SW 1271 (cell line): ENCODE measurements around the gene CYP4F2.
"Not testable (repeated sequence)": the region's sequence is repeated elsewhere in the genome, so short reads cannot be mapped to it uniquely, and the experiment has no call there.

ENCODE experiments used
- DNase-seq, 2 experiments: peaks; one replicate each; lab custom pipeline; 2025; lab: John Stamatoyannopoulos, UW

Gene CYP4F2, protein sequence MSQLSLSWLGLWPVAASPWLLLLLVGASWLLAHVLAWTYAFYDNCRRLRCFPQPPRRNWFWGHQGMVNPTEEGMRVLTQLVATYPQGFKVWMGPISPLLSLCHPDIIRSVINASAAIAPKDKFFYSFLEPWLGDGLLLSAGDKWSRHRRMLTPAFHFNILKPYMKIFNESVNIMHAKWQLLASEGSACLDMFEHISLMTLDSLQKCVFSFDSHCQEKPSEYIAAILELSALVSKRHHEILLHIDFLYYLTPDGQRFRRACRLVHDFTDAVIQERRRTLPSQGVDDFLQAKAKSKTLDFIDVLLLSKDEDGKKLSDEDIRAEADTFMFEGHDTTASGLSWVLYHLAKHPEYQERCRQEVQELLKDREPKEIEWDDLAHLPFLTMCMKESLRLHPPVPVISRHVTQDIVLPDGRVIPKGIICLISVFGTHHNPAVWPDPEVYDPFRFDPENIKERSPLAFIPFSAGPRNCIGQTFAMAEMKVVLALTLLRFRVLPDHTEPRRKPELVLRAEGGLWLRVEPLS

DNA sequence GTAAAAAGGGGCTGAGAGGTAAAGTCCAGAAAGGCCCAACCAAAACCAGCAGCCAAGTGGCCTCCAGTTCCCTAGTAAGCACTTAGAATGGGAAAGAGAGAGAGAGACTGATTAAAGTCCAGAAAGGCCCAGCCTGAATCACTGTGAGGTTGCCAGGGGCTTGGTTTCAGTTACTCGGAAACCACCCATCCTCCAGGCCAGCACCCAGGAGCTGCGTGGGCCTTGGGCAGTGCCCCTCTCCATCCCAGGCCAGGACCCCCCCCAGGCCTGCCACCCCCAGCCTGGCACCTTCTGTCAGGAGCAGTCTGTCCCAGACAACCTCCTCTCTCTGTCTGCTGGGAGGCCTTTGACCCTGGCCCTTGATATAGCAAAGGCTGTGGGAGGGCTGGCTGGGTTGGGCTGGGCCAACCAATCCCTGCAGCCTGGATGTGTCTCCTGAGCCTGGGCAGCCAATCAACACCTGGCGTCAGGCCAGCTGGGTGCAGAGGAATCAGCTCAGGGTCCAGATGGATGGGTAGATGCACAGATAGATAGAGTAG lies at the start of gene CYP4F2:
TSS of gene CYP4F2 (minus strand) at position 337 of the 539 bp plus-strand sequence. CDS start 463 bp downstream, outside the sequence.
- no peak for DNase-seq

- no peak for DNase-seq
Observed at GRCh38 chr19:15945301-15945700, 47.4 kb upstream of the CYP4F2 start.

GRCh38 chr19:15944401-15944800 lies 46.5 kb upstream of the CYP4F2 start:
- no peak for DNase-seq

GRCh38 chr19:15937771-15938170 lies 39.9 kb upstream of the CYP4F2 start:
- no peak for DNase-seq

- DNase-seq = no peak
Observed at GRCh38 chr19:15936950-15937349, 39.1 kb upstream of the CYP4F2 start.

DNA sequence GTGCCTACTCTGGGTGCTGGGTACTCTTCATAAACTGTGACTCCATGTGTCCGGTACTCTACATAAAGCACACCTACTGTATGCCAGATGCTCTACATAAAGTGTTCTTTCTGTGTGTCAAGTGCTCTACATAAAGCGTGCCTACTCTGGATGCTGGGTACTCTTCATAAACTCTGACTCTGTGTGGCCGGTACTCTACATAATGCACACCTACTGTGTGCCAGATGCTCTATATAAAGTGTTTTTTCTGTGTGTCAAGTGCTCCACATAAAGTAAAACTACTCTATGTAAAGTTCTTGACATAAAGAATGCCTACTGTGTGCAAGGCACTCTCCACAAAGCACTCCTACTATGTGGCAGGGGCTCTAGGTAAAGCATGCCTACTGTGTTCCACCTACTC lies 38.3 kb upstream of the CYP4F2 start:
- no peak for DNase-seq

DNA sequence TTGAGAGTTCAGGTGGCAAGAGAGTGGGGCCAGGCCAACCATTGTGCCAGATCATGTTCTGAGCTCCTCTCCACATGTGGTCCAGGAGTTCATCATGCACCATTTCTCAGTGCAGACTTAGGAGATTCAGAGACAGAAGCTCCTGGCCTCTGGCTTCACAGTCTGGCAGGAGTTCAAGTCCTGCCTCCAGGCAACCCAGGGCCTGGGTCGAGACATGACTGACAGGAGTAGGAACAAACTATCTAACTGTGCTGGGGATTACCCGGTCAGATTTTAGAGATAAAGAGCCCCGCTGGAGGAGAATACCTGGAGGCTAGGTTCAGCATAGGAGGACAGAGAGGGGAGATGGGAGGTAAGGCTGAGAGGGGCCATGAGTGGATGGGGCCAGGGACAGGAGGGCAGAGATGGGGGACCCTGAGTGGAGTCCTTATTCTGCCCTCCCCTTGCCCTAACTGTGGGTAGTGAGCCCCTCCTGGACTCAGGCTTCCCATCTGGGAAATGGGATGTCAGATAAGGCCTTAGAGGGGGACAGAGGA lies 37.4 kb upstream of the CYP4F2 start:
- no peak for DNase-seq

- DNase-seq = peak in 1 of 2 experiments; percentile 7
Observed at GRCh38 chr19:15934332-15935078, 36.6 kb upstream of the CYP4F2 start, which contains the start of gene CYP4F11. CYP4F11 (minus strand) TSS chr19:15934529; CDS start chr19:15934408, 121 bp downstream.

DNA sequence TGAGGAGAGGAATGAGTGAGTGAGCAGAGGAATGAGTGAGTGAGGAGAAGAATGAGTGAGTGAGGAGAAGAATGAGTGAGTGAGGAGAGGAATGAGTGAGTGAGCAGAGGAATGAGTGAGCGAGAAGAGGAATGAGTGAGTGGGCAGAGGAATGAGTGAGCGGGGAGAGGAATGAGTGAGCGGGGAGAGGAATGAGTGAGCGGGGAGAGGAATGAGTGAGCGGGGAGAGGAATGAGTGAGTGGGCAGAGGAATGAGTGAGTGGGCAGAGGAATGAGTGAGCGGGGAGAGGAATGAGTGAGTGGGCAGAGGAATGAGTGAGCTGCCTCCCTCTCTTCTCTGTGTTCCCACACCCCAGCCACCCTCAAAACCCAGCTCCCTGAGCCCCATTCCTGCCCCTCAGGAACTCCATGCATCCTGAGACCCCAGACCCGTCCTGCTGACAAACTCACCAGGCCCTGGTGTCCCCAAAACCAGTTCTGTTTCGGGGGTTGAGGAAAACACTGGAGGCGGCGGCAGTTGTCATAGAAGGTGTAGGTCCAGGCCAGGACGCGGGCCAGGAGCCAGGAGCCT lies 36.0 kb upstream of the CYP4F2 start:
- not testable (repeated sequence) for DNase-seq

- no peak for DNase-seq
Observed at GRCh38 chr19:15928321-15928720, 30.4 kb upstream of the CYP4F2 start.

GRCh38 chr19:15926484-15926883 lies 28.6 kb upstream of the CYP4F2 start:
- no peak for DNase-seq

DNA sequence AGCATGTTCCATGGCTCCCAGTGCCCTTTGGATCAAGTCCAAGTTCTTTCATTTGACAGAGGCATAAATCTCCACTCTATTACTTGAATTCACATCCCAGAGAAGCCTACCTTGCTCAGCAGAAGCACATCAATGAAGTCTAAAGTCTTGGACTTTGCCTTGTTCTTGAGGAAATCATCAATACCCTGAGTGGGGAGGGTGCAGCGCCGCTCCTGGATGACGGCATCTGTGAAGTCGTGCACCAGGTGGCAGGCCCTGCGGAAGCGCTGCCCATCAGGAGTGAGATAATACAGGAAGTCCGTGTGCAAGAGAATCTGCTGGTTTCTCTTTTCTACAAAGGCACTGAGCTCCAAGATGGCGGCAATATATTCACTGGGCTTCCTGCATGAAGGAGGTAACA lies 25.8 kb upstream of the CYP4F2 start:
- DNase-seq = no peak

DNA sequence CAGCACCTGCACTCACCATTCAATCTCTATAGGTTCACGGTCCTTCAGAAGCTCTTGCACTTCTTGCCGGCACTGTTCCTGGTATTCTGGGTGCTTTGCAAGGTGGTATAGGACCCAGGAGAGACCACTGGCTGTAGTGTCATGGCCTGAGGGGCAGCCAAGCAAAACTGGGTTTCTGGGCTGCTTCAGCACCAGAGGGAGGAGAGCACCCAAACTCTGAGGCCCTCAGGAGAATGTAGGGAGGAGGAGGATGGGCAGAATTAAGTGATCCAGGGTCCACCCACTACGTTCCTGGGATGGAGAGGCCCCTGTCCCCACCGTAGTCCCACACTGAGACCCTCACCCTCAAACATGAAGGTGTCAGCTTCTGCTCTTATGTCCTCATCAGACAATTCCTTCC lies 24.1 kb upstream of the CYP4F2 start:
- no peak for DNase-seq

DNA sequence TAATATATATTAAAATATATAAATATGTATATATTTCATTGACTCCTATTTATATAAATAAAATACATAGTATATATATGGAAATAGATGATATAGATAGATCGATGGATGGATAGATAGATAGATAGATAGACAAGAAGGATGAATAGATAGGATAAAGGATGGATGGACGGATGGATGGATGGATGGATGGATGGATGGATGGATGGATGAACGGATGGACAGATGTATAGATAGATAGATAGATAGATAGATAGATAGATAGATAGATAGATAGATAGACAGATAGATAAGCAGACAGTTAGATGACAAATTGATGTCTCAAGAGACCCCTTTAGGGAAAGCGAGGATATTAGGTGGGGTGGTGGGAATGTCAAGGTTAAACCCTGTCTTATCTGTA lies 21.4 kb upstream of the CYP4F2 start:
- DNase-seq = no peak

DNA sequence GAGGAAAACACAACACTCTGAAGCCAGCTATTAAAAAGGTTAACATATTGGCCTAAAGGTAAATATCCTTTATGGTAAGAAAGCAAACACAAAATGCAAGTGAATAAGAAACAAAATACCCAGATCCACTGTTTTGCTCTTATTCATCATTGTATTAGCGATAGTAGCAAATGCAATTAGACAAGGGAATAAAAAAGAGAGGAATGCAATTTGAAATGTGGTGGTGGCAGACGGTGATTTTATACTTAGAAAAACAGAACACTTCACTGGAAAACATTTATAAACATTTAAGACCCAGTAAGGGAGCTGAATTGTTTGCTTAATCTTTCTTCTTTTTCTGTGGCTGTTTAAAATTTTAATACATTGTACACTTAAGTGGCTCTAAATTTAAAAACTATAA lies 17.2 kb upstream of the CYP4F2 start:
- no peak for DNase-seq

GRCh38 chr19:15913830-15914229 lies 16.0 kb upstream of the CYP4F2 start:
- no peak for DNase-seq

DNA sequence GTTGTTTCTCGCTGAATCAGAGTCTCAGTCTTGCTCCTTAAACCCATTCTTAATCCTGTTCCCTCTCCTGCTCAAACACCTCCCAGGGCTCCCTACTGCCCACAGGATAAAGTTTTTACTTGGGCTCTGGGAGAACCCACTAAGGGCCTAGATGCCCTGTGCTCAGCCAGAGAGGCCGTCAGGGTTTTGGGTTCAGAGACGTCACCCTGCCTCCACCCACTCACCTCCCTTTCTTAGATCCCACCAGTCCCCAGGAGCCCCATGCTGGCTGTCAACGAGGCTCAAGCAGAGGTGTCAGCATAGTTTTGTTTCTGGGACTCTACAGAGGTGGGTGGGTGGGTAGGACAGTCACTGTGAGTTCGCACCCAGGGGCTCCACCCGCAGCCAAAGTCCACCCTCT lies 15.5 kb upstream of the CYP4F2 start:
- no peak for DNase-seq

DNA sequence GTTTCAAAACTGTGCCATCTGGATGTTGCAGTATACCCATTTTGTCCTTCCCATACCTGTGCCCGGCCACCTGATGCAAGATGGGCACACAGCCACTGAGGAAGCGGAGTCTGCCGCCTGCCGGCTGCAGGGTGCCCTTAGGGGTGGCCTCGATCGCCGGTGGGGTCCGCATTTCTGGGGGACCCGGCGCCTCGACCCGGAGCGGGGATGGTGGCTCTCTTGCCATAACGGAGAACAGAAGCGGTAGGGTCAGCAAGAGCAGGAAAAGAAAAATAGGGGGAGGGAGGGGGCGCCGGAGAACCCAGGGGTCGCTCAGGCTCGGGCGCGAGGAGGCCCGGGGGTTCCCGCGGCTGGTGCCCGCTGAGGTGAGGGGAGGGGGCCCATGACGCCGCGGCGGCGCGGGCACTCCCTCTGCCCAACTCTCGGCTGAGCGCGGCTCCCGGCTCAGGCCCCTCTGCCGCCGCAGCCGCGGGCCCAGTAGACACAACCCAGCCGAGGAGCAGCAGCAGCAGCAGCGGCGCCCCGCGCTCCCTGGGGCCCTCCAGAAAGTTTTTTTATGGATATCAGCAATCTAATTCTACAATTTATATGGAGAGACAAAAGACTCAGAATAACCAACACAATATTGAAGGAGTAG lies 13.8 kb upstream of the CYP4F2 start:
- DNase-seq = no peak

GRCh38 chr19:15905026-15905425 lies 7.2 kb upstream of the CYP4F2 start:
- no peak for DNase-seq

DNA sequence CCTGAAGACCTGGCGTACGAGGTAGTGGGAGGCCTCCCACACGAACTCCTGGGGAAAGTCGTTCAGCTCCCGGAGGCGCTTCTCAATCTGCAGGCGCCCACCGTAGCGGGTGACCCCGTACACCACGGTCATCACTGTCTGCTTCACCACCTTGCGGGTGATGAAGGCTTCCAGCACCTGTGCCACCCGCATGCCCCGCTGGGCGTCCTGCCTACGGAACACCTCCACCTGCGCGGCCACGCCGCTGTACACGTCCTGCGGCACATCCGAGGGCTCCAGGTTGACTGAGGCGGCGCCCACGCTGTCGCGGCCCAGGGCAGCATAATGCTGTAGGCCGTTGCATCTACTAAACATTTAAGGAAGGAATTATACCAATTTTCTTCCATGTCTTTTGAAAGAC lies 5.0 kb upstream of the CYP4F2 start:
- DNase-seq = not testable (repeated sequence)

- DNase-seq = no peak
Observed at GRCh38 chr19:15902254-15902653, 4.4 kb upstream of the CYP4F2 start.

- no peak for DNase-seq
Observed at GRCh38 chr19:15900504-15900903, 2.6 kb upstream of the CYP4F2 start.
